Stimulated activated naive CD4-positive, alpha-beta T cell (primary cell): ENCODE measurements around the gene FAM171A1.
"Not testable (repeated sequence)": the region's sequence is repeated elsewhere in the genome, so short reads cannot be mapped to it uniquely, and the experiment has no call there.

Experiments used
- DNase-seq, 6 experiments: peaks; one replicate each; lab custom pipeline; 2025; lab: John Stamatoyannopoulos, UW

Gene FAM171A1

GRCh38 chr10:15316871-15317464 lies 54.1 kb downstream of the FAM171A1 start:
- DNase-seq: no peak

DNA sequence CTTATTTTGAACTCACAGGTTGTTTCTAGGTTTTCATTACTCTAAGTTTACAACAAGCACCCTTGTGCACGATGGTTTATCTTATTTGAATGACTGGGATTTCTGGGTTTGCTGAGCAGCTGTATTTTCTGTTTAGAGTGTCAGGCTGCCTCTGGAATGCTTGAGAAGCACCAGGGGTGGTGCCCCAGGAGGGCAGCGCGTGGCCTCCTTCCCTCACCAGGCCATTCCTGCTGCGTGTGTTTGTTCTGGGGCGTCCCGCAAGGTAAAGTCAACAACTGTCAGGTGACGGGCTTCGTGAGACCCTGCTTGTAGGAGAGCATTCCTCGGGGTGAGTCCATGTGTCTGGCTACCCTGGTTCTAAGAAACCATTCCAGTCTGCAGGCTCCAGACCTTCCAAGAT lies 54.9 kb downstream of the FAM171A1 start:
- DNase-seq: no peak

DNA sequence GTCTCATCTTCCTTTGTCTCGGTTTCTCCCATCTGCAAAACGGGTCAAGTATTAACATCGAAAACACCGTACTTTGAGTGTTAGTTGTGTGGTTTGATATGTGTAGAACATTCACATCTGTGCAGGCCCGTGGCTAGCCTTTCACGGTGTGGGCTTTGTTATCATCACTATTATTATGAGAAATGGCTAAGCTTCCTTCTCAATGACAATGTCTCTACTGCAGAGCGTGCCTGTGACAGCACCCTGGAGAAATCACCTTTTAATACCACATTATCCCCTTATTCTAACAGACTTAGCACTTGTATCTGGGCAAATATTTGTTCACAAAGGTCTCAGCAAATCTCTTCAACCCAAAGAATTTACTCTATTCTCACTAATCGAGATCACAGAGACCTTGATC lies 55.8 kb downstream of the FAM171A1 start:
- DNase-seq: no peak

GRCh38 chr10:15314482-15315045 lies 56.5 kb downstream of the FAM171A1 start:
- no peak for DNase-seq

- DNase-seq: no peak
Observed at GRCh38 chr10:15313843-15314242, 57.2 kb downstream of the FAM171A1 start.

DNA sequence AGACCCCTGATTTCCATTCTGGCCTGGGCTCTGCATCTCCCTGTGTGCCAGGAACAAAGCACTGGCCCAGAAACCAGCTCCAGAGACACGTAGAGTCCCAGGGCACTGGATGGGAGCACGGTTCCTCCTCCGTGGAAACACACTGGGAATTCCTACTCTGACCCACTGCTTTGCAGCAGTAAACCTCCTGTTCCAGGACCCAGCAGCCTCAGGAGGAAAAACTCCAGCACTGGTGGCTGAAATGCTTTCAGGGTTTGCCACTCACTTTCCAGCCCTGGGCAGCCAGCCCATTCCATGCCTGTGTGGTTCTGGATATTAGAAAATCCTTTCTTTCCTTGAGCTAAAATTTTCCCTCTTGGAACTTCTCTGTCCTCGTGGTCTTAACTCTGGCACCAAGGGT lies 58.0 kb downstream of the FAM171A1 start:
- DNase-seq: no peak

- no peak for DNase-seq
Observed at GRCh38 chr10:15311569-15312280, 59.4 kb downstream of the FAM171A1 start.

- no peak for DNase-seq
Observed at GRCh38 chr10:15310776-15311568, 60.1 kb downstream of the FAM171A1 start.

- no peak for DNase-seq
Observed at GRCh38 chr10:15309221-15309620, 61.9 kb downstream of the FAM171A1 start.

- no peak for DNase-seq
Observed at GRCh38 chr10:15306735-15307280, 64.3 kb downstream of the FAM171A1 start.

DNA sequence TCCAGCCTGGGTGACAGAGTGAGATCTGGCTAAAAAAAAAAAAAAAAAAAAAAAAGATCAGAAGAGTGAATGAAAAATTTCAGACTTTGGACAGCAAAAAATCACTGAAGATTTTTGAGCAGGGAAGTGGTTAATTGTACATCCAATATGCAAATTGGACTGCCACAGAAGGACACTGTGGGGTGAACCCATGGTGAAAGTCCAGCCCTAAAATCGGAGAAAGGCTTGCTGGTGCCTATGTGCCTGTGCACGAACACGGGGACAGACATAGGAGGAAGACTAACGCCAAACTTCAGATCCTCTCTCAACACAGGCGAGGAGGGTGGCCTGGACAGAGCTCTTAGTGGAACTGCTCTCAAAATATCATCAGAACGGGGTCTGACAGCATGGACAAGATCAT lies 65.5 kb downstream of the FAM171A1 start:
- no peak for DNase-seq

- DNase-seq: no peak
Observed at GRCh38 chr10:15305161-15305560, 65.9 kb downstream of the FAM171A1 start.

GRCh38 chr10:15302188-15302956 lies 68.7 kb downstream of the FAM171A1 start:
- DNase-seq: not testable (repeated sequence)

GRCh38 chr10:15300697-15301096 lies 70.4 kb downstream of the FAM171A1 start:
- no peak for DNase-seq

GRCh38 chr10:15300145-15300544 lies 70.9 kb downstream of the FAM171A1 start:
- DNase-seq: no peak

DNA sequence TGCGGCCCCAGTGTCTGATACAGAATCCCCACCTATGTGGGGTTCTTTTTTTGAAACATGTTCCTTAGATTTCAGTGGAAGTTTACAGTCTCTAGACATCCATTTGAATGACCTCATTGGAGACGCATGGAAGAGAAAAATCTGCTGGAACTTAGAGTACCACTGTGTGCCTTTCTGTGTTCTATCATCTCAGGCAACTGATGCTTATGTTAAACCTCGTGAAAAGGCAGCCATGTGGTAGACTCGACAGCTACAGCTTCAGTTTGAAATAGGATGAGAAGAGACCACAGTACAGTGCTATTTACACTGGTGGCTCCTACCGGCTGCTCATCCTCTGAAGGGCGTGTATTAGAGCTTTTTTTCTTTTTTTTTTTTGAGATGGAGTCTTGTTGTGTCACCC lies 74.4 kb downstream of the FAM171A1 start:
- no peak for DNase-seq

DNA sequence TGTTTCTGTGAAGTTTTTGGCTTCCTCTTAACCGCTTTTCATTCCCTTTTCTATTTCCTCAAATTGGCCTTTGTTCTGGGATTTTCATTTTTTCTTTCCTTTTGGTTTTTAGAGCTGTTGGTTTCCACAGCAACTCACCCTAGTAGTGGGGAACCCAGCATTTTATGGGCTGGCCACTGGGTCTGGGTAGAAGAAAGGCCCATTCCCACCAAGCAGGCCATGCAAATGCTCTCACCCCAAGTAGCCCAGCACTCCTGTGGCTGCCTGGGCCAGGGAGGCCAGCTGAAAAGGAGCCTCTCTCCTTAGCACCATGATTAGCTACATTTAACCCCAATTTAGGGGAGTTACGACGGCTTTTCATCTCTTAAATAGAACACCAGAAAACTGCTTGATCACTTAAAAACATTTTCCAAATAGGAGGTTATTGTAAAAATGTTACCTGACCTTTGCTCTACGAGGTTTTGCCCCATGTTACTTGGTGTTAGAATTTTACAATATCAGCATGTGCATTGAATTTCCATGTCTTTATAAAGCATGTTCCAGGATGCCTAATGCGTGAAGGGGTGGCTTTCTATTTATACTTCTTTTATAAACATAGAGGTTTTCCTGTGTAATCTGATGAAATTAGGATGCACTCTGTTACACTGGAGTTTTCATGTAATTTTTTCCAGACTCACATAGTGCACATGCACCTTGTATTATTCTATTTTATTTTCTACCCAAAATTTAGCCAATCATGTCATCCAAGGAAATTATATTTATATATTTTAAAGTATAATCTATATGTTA lies 75.4 kb downstream of the FAM171A1 start:
- no peak for DNase-seq

DNA sequence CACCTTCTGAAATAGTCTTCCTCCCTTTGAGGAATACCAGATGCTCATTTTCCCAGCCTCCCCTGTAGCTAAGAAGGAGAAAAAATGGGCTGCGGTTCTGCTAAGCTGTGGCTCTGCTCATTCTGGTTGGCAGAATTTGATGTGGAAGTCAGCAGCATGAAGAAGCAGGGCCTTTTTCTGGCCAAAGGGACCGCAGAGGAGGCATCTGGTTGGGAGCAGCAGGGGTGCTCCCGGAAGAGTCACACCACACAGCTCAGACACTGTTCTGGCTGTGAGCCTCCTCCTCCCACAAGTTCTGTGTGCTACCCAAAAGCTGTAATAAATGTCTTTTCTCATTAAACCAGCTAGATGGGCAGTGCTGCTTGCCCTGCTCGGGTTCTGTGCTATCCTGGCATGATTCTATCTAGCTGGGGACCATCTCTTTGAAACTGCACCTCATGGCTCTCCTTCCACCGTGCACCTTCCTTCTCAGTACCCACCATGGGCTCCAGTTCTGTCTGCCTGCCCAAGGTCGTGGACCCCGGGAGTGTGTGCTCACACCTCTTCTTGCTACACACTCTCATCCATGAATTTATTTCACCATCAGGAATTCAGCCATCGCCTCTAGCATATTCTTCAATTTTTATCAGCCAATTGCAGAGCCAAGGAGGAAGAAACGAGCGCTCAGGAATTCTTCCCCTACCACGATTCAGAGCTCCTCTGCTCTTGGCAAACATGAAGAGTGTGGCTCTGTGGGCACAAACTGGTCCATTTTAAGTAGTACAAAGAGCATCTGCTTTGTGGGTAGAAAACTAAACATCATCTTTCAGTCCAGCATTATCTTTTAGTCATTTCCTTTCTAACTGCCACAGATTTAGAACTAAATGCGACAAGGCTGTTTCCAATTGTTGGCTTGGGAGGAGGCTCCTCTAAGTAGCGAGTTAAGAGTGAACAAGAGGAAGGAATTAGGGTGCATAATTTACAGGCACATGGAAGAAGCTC lies 76.9 kb downstream of the FAM171A1 start:
- DNase-seq: no peak

DNA sequence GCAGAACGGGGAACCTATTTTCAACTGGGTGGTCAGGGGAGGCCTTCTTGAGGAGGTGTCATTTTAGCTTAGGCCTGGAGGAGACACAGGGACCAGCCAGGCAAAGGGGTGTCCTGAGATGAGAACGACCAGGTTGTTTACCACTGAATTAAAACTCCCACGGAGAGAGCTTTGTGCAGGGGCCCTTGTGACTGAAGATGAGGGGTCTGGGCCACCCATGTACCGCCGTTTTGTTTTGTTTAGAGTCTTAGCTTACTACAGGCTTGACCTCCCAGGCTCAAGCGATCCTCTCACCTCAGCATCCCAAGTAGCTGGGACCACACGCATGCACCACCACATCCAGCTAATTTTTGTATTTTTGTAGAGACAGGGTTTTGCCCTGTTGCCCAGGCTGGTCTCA lies 80.4 kb downstream of the FAM171A1 start:
- no peak for DNase-seq

- no peak for DNase-seq
Observed at GRCh38 chr10:15290150-15290549, 80.9 kb downstream of the FAM171A1 start.
